Stimulated activated CD8-positive, alpha-beta memory T cell treated with anti-CD3 and anti-CD28 coated beads, Interleukin-2, amount 100 ng/mL, for 48 hours (primary cell): ENCODE data around the gene C10orf120.

ENCODE experiments used
- DNase-seq, 2 donors: peaks; one replicate each; pipeline ENCODE4 v3.0.0-alpha.2; 2020; ENCODE audit warnings: low read depth in 2 of 2

C10orf120 gene

GRCh38 chr10:122699796-122700455 is at the start of gene C10orf120:
Gene C10orf120, minus strand, starts transcription at chr10:122699846. Its CDS starts 56 bp downstream, at chr10:122699790.
- no peak for DNase-seq

- DNase-seq = no peak
These were observed 48.9 kb upstream of the C10orf120 start for GRCh38 chr10:122748496-122748895.

GRCh38 chr10:122746408-122746807 is 46.8 kb upstream of the C10orf120 start:
- no peak for DNase-seq

- DNase-seq = no peak
These were observed 44.6 kb upstream of the C10orf120 start for GRCh38 chr10:122744257-122744656.

GRCh38 chr10:122740640-122741039 is 41.0 kb upstream of the C10orf120 start:
- no peak for DNase-seq

- DNase-seq = no peak
These were observed 38.4 kb upstream of the C10orf120 start for GRCh38 chr10:122738031-122738430.

GRCh38 chr10:122733931-122734665 is 34.5 kb upstream of the C10orf120 start:
- DNase-seq = no peak

GRCh38 chr10:122733443-122733842 is 33.8 kb upstream of the C10orf120 start:
- no peak for DNase-seq

- no peak for DNase-seq
These were observed 30.6 kb upstream of the C10orf120 start for GRCh38 chr10:122730238-122730637.

GRCh38 chr10:122729126-122729525 is 29.5 kb upstream of the C10orf120 start:
- no peak for DNase-seq

GRCh38 chr10:122727426-122727825 is 27.8 kb upstream of the C10orf120 start:
- DNase-seq = no peak

- no peak for DNase-seq
These were observed 26.1 kb upstream of the C10orf120 start for GRCh38 chr10:122725768-122726167.

- no peak for DNase-seq
These were observed 25.4 kb upstream of the C10orf120 start for GRCh38 chr10:122725006-122725405.

- DNase-seq = no peak
These were observed 21.5 kb upstream of the C10orf120 start for GRCh38 chr10:122721111-122721510.

GRCh38 chr10:122716025-122716424 is 16.4 kb upstream of the C10orf120 start:
- no peak for DNase-seq

- no peak for DNase-seq
These were observed 15.9 kb upstream of the C10orf120 start for GRCh38 chr10:122715576-122715975.

- DNase-seq = no peak
These were observed 13.6 kb upstream of the C10orf120 start for GRCh38 chr10:122713091-122713885.

GRCh38 chr10:122710576-122710975 is 10.9 kb upstream of the C10orf120 start:
- no peak for DNase-seq

- DNase-seq = no peak
These were observed 10.3 kb upstream of the C10orf120 start for GRCh38 chr10:122709971-122710370.

GRCh38 chr10:122707535-122707934 is 7.9 kb upstream of the C10orf120 start:
- no peak for DNase-seq

GRCh38 chr10:122706947-122707346 is 7.3 kb upstream of the C10orf120 start:
- DNase-seq = no peak

- DNase-seq = no peak
These were observed 6.8 kb upstream of the C10orf120 start for GRCh38 chr10:122706467-122706866.
